Measurements from ENCODE around the gene ACTN4.

- TF ChIP-seq CTCF (IDR thresholded peaks at IDR 0.05) (no peak), EZH2 (IDR thresholded peaks at IDR 0.05) (no peak)
These were observed 57.1 kb downstream of the ACTN4 start for GRCh38 chr19:38704488-38705026.

All from neural progenitor cell (in vitro differentiated cells).